GM19043 (cell line): ENCODE results near the gene BRD2.

Experiments used
- ATAC-seq: cut with Tn5 transposase; IDR thresholded peaks from one replicate; pipeline ENCODE4 v1.9.1; 2021; ENCODE audit warnings: low read depth; ENCODE audit not compliant: unreplicated experiment

The BRD2 gene

DNA sequence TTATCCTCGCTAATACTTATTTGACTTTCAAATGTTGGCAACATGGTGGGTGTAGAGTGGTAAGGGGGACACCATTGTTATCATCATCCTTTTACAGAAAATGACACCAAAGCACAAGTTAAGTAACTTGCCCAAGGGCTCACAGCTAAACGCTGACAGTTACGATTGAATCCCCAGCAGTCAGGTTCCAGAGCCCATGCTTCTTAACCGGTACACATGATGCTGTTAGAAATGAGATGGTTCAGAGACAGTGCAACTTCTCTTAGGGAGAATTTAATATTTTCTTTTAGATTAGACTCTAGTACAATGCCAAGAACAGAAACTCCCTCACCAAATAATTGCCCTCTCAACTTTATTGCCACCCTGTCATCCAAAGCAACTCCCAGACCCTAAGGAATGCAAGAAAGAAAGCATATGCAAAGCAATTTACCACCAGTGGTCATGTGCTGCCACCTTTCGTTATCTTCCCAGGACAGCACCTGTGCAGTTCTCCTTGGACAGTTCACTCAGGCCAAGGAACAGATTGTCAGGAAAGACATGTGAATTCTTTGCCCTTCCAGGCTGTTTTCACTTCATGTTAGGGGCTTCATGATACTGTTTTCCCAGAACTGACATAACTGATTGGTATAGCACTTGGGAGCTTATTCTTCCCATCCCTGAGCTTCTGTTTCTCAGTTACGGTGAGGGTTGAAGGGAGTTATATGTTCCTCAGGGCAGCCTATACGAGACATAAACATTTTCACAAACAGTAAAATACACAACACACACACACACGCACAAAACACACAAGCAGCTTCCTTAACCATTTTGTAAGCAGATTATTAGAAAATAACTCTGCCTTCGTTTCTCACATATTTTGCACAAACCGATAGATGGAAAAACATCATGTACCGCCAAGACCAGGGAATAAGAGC, 20.6 kb upstream of the BRD2 start:
- no peak for ATAC-seq

DNA sequence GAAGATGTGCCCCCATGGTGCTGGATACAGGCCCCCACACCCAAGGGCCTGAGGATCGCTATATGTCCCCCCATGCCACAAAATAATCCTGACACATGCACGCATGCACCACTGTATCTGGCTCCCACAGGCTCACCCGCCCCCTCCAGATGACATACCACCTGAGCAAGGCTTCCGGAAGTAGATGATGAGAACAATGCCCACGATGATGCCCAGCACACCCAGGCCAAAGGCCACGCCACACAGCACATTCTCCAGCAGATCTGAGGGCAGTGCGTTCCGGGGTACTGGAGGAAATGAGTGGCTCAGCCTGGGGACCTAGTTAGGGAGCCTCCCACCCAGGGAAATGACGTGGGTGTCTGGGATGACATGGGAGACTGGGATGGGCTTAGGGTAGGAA, 19.3 kb upstream of the BRD2 start:
- no peak for ATAC-seq

DNA sequence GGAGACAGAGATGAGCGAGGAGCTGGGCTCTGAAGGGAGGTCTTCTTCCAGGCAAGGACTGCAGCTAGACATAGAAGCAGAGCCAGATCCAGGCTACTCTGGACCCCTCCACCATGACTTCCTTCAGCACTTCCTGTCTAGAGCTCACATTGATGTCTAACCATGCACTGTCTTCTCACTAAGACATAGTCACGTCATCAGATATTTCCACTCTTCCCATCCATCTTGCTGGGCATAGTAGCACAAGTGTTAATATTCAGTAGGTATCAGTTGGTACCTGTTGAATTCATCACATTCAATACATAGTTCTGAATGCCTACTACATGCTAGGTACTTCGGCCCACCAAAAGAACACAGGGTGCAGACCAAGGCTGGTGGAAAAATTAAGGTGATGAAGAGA, 18.4 kb upstream of the BRD2 start:
- no peak for ATAC-seq

DNA sequence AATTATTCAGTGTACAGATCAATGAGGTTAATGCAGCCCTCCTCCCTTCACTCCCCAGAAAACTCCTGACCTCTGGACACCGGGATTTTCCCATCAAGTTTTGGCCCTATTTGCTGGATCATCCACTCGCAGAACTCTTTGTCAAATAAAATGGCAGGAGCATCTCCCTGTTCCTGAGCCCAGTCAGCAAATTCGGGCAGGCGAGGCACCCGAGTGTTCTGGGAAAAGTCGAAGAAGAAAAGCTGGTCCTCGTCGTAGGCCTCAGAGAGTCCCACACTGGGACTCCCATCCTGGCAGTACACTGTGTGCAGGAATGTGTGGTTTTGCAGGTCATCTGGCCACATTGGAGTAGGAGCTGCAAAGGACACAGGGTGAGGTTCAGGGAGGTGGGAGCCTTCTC, 17.9 kb upstream of the BRD2 start:
- ATAC-seq = no peak

DNA sequence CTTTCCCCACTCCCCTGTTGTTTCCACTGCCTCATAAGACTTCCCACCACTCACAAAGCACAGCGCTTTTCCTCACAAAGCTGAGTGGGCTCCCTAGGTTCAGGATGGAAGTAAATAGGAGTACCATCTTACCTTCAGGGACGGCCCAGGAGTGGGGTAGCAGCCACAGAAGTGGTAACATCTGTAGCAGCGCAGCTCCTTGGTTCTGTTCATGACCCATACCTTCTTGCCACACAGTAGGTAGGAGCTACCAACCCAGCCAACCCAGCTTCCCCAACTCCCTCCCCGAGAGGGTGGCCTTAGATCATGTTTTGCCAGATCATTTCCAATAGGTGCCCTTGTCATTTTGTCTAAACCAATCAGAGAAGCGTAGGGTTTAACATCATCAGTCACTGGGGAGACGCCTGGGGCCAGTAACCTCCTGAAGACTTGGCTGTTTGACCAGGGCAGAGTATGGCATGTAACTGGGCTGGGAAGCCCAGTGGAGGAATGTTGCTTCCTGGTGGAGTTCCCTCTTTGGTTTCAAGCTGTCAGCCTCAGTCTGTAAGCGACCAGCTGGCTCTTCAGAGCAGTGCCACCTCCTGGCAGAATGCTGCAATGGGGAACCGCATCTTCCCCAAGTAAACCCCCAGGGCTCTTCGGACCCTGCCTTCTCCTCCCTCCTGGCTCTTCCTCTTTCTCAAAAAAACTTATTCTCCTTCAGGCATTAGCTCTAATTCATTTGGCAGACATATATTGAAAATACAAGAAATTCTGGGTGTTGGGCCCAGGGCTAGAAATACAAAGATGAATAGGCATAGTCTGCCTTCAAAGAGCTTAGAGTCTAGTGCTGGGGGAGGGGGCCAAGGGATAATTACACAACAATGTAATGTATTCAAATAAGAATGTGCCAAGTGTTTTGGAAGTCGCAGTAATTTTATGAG, 15.3 kb upstream of the BRD2 start, which contains the start of gene HLA-DMA:
HLA-DMA (minus strand) TSS at position 281 of the 923 bp plus-strand sequence; CDS start at position 220, 61 bp downstream.
- peak; percentile 85 for ATAC-seq

DNA sequence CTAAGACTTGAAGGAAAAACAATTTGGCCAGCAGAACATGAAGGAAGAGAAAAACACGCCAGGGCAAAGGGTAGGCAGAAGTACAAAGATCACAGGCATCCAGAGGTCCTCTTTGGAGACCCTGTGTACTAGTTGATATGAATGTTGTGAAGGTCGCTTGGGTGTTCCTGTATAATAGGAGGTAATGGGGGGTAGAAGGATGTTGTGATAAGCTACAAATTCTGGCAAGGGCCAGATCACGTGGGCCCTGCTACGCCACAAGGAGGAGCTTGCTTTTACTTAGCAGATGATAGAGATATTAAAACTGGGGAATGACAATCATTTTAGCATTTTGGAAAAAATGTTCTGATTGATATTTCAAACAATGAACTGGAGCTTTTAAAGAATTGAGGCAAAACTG, 14.6 kb upstream of the BRD2 start:
- no peak for ATAC-seq

DNA sequence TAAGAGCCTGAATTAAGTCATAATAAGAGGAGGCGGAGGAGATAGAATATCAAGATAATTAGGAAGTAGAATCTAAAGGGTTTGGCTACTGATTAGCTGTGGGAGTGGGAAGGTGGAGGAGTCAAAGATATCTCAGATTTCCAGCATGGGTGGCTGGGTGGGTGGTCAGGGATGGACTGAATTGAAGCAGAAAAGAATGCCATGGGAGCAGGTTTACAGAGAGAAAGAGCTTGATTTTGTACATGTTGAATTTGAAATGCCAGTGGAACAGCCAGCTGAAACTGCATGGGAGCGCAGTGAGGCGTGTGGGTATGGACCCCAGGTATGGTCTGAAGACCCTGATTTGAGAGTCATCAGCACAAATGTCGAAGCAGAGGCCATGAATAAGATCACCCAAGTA, 14.1 kb upstream of the BRD2 start:
- ATAC-seq = no peak

DNA sequence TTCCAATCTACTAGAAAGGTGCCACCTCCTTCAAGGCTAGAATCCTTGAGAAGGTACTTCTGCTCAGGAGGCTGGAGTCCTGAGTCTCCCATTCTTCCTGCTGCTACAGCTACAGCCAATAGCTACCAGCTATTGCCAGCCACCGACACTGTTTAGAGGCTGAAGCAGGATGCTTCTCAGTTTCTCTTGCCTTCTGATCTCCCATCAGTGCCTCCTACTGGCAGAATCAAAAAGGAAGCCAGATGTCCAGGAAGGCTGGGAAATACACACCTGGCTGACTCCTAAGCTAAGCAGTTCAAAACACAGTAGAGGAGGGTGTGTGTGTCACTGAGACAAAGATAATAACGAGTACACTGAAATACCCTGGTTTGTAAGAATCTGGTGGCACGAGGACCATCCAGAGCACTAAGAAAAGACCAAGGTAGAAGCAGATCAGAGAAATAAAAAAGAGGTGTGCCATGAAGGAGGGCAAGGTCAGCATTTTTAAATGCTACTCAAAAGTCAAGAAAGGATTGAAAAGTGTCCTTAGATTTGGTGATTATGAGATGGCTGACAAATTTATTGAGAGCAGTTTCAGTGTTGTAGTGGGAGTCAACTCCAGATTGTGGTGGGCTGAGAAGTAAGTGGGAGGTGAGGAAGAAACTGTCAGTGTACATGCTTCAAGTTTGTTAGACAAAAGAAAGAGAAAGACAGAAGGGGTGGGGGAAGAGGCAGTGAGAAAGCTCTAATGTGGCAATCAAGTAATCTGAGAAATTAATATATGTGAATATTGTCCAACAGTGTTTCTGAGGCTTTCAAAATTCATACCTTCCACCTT, 13.2 kb upstream of the BRD2 start:
- ATAC-seq = no peak

DNA sequence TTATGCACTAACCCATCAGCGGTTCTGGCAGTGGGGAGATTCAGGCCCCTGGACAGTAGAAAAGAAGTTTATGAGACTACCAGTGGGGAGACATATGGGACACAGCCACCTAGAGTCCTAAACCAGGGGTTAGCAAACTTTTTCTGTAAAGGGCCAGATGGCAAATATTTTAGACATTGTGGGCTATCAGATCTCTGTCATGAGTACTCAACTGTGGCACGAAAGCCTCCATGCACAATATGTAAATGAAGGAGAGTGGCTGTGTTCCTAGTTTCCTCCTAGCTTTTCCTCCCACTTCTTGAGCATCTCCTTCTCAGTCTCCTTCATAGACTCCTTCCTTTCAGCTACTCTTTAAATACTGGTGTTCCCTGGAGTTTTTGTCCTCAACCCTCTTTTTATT, 12.2 kb upstream of the BRD2 start:
- ATAC-seq = no peak

DNA sequence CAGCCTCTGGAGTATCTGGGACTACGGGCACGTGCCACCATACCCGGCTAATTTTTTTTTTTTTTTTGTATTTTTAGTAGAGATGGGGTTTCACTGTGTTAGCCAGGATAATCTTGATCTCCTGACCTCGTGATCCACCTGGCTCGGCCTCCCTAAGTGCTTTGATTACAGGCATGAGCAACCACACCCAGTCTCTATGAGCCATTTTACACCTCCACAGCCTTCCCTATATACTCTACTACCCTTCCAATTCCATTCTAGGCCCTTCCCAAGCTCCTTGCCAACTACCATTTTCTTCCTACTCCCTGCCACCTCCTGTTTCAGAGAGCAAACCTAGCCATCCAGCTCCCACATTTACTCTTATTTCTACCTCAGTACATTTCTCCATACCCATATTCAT, 7.8 kb upstream of the BRD2 start:
- no peak for ATAC-seq

DNA sequence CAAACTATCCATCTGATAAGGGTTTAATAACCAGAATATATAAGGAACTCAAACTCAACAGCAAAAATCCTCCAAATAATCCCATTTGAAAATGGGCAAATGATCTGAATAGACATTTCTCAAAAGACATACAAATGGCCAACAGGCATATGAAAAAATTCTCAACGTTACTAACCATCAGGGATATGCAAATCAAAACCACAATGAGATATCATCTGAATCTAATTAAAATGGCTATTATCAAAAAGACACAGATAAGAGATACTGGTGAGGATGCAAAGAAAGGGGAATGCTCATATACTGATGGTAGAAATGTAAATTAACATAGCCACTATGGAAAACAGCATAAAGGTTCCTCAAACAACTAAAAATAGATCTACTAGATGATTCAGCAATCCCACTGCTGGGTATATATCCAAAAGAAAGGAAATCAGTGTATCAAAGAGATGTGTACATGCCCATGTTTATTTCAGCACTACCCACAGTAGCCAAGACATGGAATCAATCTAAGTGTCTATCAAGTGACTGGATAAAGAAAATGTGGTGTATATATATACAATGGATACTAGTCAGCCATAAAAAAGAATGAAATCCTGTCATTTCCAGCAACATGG, 6.1 kb upstream of the BRD2 start:
- no peak for ATAC-seq

DNA sequence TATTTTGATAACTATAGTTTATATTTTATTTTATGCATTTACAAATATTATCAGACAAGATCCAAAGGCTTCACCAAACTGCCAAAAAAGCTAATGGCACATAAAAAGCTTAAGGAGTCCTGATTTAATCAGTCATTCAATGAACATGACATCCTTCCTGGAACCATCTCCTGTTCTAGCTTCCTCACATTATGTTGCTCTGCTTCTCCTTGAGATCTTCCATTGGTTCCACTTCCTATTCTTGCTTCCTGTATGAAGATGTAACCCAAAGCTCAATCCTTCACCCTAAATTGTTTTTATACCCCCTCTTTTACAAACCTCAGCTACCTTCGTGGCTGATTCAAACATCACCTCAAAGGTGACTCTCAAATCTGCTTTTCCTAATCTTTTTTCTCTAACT, 4.5 kb upstream of the BRD2 start:
- ATAC-seq = no peak

DNA sequence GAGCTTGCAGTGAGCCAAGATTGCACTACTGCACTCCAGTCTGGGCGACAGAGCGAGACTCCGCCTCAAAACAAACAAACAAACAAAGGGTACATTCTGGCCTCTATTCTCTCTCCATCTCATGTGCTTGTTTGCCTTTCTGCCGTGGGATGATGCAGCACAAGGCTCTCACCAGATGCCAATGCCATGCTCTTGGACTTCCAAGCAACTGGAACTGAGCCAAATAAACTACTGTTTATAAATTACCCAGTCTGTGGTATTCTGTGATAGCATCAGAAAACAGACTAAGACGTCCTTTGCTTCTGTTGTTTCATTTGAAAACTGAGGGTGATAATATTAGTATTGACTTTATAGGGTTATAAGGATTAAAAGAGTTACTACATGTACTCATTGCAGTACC, 3.6 kb upstream of the BRD2 start:
- ATAC-seq = no peak

DNA sequence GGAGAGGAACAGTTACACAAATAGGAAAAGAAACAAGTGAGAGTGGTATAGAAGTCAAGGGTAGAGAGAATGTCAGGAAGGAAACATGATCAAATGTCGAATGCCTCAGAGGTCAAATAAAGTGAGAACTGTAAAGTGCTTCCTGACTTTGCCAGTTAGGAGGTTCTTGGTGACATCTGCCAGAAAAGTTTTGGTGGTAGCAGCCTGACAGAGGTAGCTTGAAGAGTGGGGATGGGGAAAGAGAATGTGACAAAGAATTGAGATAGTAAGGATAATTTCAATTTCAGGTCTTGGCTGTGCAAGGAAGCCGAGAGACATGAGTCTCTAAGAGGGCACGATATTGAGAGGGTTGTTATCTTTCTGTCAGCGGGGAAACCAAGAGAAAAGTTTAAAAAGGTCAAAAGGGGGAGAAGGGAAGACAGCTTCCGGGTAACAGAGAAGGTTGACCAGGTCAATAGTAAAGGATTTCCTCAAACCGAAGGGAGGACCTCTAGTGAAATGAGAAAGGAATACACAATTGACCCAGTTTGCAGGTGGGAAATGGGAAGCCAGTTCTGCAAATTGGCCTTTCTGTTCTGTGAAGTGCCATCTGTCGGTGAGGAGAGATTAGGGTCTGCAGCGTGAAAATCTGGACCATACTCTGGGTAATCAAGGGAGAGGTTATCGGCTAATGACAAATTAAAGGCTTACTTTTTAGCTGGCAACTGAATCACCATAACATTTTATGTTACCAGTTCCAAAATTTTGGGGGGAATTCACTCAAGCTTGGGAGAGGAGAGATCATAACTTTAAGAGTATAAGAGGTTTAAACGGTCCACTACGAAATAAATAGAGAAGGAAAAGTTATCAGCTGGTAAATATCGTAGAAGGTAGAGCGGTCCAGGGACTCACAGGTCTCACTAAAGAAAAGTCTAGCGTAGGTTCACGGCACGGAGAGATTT, 973 bp upstream of the BRD2 start:
- ATAC-seq = no peak

DNA sequence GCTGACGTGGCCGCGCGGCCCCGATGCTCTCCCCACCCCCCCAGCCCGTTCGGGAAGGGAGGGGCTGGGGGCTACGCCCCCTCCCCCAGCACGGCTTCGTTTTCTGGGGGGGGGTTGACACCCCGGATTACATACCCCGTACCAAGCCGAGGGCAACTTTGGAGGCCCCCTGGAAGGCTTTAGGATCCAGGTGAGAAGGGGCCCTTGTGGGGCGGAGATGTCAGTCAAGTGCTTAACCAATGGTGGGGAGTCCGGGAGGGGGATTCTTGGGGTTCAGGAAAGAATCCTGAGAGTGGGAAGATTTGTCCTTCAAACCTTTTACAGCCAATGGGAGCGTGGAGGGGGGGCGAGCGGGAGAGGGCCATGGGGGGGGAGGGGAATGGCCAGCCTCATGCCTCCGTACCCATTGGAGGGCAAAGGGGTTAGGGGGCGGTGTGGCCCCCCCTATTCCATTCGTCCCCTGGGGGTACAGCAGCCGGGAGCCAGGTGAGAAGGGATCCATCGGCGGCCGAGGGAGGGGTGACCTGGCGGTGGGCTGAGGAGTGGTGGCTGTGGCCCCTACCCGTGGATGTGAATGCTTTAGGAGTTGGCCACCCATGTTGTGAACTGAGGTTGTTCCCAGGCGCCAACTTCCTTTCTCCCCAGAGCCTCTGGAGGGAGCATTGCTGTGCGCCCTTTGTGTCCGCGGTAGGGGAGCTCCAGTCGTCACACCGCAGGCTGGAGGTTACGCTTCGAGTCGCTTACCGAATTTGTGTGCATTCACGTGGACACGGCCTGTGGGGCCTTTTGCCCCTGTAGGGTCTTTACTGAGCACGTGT, 682 bp downstream of the BRD2 start:
- ATAC-seq = no peak

DNA sequence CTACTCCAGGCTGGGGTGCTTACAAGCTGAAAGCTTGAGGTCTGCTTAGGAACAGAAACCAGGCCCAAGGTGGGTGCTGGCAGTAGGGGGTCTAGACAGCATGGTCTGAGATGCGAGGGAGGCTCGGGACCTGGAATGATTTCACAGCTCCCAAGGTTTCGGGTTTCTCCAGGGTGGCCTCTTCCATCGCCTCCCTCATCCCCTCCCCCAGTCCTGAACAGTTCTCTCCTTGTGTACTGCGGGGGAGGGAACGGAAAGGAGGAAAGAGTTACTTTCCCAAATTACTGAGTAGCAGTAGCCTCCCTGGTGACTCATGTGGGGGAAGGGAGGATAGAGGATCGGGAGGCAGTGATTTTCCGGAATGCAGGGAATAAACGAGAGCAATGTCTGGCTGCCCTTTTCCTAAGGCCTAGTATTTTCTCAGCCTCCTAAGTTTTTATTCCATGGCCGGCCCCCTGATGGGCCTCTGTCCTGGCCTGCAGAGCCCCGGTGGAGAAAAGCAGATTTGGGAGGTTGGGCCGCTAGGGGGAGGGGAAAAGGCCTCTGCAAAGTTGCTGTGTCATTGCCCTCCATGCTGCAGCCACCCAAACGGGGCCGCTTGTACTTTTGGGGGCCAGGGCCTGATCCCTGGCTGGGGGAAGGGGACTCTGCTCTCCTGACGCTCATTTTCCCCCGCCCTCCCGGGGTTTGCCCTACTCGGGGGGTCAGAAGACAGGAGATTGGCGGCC, 1.5 kb downstream of the BRD2 start:
- no peak for ATAC-seq

DNA sequence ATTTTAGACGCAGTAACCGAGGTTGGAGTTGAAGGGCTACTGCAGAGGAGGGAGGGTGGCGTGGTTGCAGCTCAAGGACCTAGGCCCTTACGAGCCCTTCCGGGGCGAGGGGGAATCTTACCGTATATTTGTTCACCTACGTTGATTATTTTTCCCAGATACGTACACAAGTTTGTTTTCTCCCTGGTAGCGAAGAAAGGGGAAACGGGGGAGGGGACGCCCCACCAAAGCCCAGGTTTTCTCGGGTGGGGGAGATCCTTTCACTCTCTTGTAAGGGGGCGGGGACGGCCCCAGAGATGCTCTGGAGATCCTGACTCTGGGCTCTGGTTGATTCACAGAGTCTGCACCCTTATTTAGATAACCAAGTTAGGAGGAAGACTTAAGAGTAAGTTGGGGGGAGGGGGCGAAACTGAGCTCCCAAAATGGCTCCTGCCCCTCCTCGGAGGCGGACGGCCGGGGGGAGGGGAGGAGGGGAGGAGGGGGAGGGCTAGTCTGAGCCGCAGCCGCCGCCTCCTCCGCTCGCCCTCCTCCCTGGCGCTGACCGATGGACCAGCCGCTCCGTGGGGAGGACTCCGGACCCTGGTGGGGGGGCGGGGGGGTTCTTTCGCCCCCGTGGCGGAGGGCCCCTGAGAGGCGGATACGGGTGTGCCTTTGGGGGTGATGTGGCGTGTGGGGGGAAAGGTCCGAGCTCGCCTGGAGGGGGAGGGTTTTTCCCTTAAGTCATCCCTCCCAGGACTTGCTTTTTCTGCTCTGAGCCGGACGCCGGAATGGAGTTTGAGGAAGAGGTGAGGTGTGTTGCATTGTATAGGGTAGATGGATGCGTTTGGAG, 2.2 kb downstream of the BRD2 start:
- ATAC-seq = no peak
